HEK293 (cell line): Measurements from ENCODE around the gene DGKQ.

ENCODE experiments used
- BCL11A ChIP-seq: fragments of 450-650 bp; formaldehyde crosslinking; IDR thresholded peaks from 2 replicates; pipeline ENCODE4 v1.5.1; 2016; ENCODE audit warnings: low read depth, missing biosample characterization, missing genetic modification characterization
- WT1 ChIP-seq: fragments of 450-650 bp; formaldehyde crosslinking; IDR thresholded peaks from 2 replicates; pipeline ENCODE4 v1.5.1; 2016; ENCODE audit warnings: missing biosample characterization, missing genetic modification characterization
- ZBTB21 ChIP-seq: fragments of 450-650 bp; formaldehyde crosslinking; IDR thresholded peaks from 2 replicates; pipeline ENCODE4 v1.5.1; 2017; ENCODE audit warnings: missing biosample characterization, missing genetic modification characterization
- ZFP3 ChIP-seq: fragments of 450-650 bp; formaldehyde crosslinking; IDR thresholded peaks from 2 replicates; pipeline ENCODE4 v1.5.1; 2016; ENCODE audit warnings: low read depth, missing biosample characterization, missing genetic modification characterization
- ZFP37 ChIP-seq: fragments of 450-650 bp; formaldehyde crosslinking; IDR thresholded peaks from 2 replicates; pipeline ENCODE4 v1.5.1; 2016; ENCODE audit warnings: missing biosample characterization, missing genetic modification characterization
- ZIC2 ChIP-seq: fragments of 450-650 bp; formaldehyde crosslinking; IDR thresholded peaks from 2 replicates; pipeline ENCODE4 v1.5.1; 2016; ENCODE audit warnings: missing biosample characterization, missing genetic modification characterization
- ZNF114 ChIP-seq: fragments of 450-650 bp; formaldehyde crosslinking; IDR thresholded peaks from 2 replicates; pipeline ENCODE4 v1.5.0; 2017; ENCODE audit warnings: missing biosample characterization, missing genetic modification characterization
- ZNF121 ChIP-seq: fragments of 450-650 bp; formaldehyde crosslinking; IDR thresholded peaks from 2 replicates; pipeline ENCODE4 v1.5.1; 2016; ENCODE audit warnings: missing biosample characterization, missing genetic modification characterization
- ZNF132 ChIP-seq: fragments of 450-650 bp; formaldehyde crosslinking; IDR thresholded peaks from 2 replicates; pipeline ENCODE4 v1.5.1; 2017; ENCODE audit warnings: missing biosample characterization, missing genetic modification characterization, borderline replicate concordance
- ZNF157 ChIP-seq: fragments of 450-650 bp; formaldehyde crosslinking; IDR thresholded peaks from 2 replicates; pipeline ENCODE4 v1.5.1; 2016; ENCODE audit warnings: missing biosample characterization, missing genetic modification characterization
- ZNF174 ChIP-seq: fragments of 450-650 bp; formaldehyde crosslinking; IDR thresholded peaks from 2 replicates; pipeline ENCODE4 v1.5.0; 2017; ENCODE audit warnings: missing biosample characterization, mild to moderate bottlenecking, missing genetic modification characterization
- ZNF175 ChIP-seq: fragments of 450-650 bp; formaldehyde crosslinking; IDR thresholded peaks from 2 replicates; pipeline ENCODE4 v1.5.1; 2016; ENCODE audit warnings: missing biosample characterization, missing genetic modification characterization
- ZNF221 ChIP-seq: fragments of 450-650 bp; formaldehyde crosslinking; IDR thresholded peaks from 2 replicates; pipeline ENCODE4 v1.5.1; 2017; ENCODE audit warnings: missing biosample characterization, missing genetic modification characterization, borderline replicate concordance
- ZNF239 ChIP-seq: fragments of 450-650 bp; formaldehyde crosslinking; IDR thresholded peaks from 2 replicates; pipeline ENCODE4 v1.5.1; 2016; ENCODE audit warnings: missing biosample characterization, missing genetic modification characterization
- ZNF274 ChIP-seq, 2 experiments: fragments of 200-500 bp in 1 of 2; fragments of 450-650 bp in 1 of 2; sonication (Bioruptor generic) in 1 of 2; formaldehyde crosslinking in 1 of 2; IDR thresholded peaks; 2 replicates each; pipeline versions ENCODE4 v1.5.1 to v1.6.1; 2014 to 2016; ENCODE audit warnings: borderline replicate concordance in 1 of 2, inconsistent platforms in 1 of 2, low read length in 1 of 2, missing biosample characterization in 1 of 2, missing genetic modification characterization in 1 of 2
- ZNF302 ChIP-seq: fragments of 450-650 bp; formaldehyde crosslinking; IDR thresholded peaks from 2 replicates; pipeline ENCODE4 v1.5.1; 2016; ENCODE audit warnings: missing biosample characterization, missing genetic modification characterization, low read depth
- ZNF404 ChIP-seq: fragments of 450-650 bp; formaldehyde crosslinking; IDR thresholded peaks from 2 replicates; pipeline ENCODE4 v1.5.1; 2017; ENCODE audit warnings: missing biosample characterization, missing genetic modification characterization
- ZNF433 ChIP-seq: fragments of 450-650 bp; formaldehyde crosslinking; IDR thresholded peaks from 2 replicates; pipeline ENCODE4 v1.5.1; 2016; ENCODE audit warnings: missing biosample characterization, missing genetic modification characterization, low read depth
- ZNF48 ChIP-seq: fragments of 450-650 bp; formaldehyde crosslinking; IDR thresholded peaks from 2 replicates; pipeline ENCODE4 v1.5.1; 2016; ENCODE audit warnings: missing biosample characterization, missing genetic modification characterization
- ZNF510 ChIP-seq: fragments of 450-650 bp; formaldehyde crosslinking; IDR thresholded peaks from 2 replicates; pipeline ENCODE4 v1.5.1; 2018; ENCODE audit warnings: mild to moderate bottlenecking, missing genetic modification characterization, missing biosample characterization; ENCODE audit not compliant: insufficient replicate concordance
- ZNF521 ChIP-seq: fragments of 450-650 bp; formaldehyde crosslinking; IDR thresholded peaks from 2 replicates; pipeline ENCODE4 v1.5.1; 2017; ENCODE audit warnings: missing biosample characterization, mild to moderate bottlenecking, missing genetic modification characterization
- ZNF658 ChIP-seq: fragments of 450-650 bp; formaldehyde crosslinking; IDR thresholded peaks from 2 replicates; pipeline ENCODE4; 2016; ENCODE audit warnings: missing biosample characterization, missing genetic modification characterization
- ZNF670 ChIP-seq: fragments of 450-650 bp; formaldehyde crosslinking; IDR thresholded peaks from 2 replicates; pipeline ENCODE4 v1.5.1; 2016; ENCODE audit warnings: missing biosample characterization, missing genetic modification characterization, low read depth
- TF ChIP-seq, protein P1 (sequence below): fragments of 450-650 bp; formaldehyde crosslinking; IDR thresholded peaks from 2 replicates; pipeline ENCODE4 v1.5.1; 2016; ENCODE audit warnings: missing biosample characterization, missing genetic modification characterization, low read depth
- TF ChIP-seq, protein P2 (sequence below): fragments of 450-650 bp; formaldehyde crosslinking; IDR thresholded peaks from 2 replicates; pipeline ENCODE4 v1.5.1; 2016; ENCODE audit warnings: missing biosample characterization, missing genetic modification characterization
- TF ChIP-seq, protein P3 (sequence below): fragments of 450-650 bp; formaldehyde crosslinking; conservative IDR thresholded peaks from 2 replicates; pipeline ENCODE4 v1.5.1; 2016; ENCODE audit warnings: low read depth, missing biosample characterization, missing genetic modification characterization
- TF ChIP-seq, protein P4 (sequence below): fragments of 450-650 bp; formaldehyde crosslinking; IDR thresholded peaks from 2 replicates; pipeline ENCODE4 v1.5.0; 2017; ENCODE audit warnings: missing biosample characterization, missing genetic modification characterization, borderline replicate concordance
- TF ChIP-seq, protein P5 (sequence below): fragments of 450-650 bp; formaldehyde crosslinking; IDR thresholded peaks from 2 replicates; pipeline ENCODE4 v1.5.1; 2017; ENCODE audit warnings: missing biosample characterization, missing genetic modification characterization

DGKQ gene

DNA sequence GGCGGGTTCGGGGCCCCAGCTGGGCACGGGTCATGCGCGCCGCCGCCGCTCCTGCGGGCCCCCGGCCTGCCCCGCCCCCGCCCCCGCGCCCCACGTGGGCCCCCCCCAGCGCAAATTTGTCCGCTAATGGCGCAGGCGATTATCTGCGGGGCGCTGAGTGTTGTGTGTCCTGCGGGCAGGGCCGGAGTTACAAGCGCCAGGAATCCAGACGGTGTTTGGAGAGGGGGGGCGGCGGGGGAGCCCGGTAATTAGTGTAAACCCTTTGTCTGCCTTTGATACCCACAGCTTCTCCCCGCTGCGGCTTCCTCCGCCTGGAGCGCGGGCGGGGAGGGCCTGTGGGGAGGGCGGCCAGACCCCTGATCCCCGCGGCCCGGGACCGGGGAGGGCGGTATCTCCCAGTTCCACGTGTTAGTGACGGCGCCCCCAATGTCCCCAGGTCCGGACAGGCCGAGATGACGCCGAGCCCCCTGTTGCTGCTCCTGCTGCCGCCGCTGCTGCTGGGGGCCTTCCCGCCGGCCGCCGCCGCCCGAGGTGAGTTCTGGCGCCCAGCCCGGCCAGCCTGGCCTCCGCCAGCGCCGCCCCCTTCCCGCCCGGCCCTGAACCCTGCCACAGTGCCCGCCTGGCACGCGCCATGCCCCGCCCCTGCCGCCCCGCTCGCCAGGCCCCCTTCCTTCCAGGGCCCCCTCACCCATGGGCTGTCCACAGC, 38.8 kb upstream of the DGKQ start (continued):
- TF ChIP-seq, protein P1, sequence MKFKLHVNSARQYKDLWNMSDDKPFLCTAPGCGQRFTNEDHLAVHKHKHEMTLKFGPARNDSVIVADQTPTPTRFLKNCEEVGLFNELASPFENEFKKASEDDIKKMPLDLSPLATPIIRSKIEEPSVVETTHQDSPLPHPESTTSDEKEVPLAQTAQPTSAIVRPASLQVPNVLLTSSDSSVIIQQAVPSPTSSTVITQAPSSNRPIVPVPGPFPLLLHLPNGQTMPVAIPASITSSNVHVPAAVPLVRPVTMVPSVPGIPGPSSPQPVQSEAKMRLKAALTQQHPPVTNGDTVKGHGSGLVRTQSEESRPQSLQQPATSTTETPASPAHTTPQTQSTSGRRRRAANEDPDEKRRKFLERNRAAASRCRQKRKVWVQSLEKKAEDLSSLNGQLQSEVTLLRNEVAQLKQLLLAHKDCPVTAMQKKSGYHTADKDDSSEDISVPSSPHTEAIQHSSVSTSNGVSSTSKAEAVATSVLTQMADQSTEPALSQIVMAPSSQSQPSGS: no peak
- TF ChIP-seq ZIC2 (tag by site-specific recombination) (peak; percentile 96), ZNF239 (tag by site-specific recombination) (no peak), ZFP3 (tag by site-specific recombination) (no peak), ZNF175 (tag by site-specific recombination) (no peak), ZNF221 (tag by site-specific recombination) (no peak), ZNF48 (tag by site-specific recombination) (no peak), ZNF157 (no peak), ZNF658 (tag by site-specific recombination) (no peak), ZNF670 (tag by site-specific recombination) (no peak), ZBTB21 (tag by site-specific recombination) (no peak), ZNF521 (no peak), ZNF433 (tag by site-specific recombination) (no peak), ZNF132 (tag by site-specific recombination) (no peak), ZNF174 (no peak), ZFP37 (tag by site-specific recombination) (no peak), ZNF302 (no peak), ZNF121 (tag by site-specific recombination) (no peak), ZNF404 (tag by site-specific recombination) (no peak), ZNF510 (tag by site-specific recombination) (no peak), ZNF274 (IDR thresholded peaks at IDR 0.05; ENCODE audit: low read length) (no peak), ZNF274 (tag by site-specific recombination; IDR thresholded peaks at IDR 0.05; ENCODE audit: borderline replicate concordance) (no peak), ZNF114 (no peak), WT1 (tag by site-specific recombination) (no peak), BCL11A (tag by site-specific recombination) (no peak)
- TF ChIP-seq, protein P2, sequence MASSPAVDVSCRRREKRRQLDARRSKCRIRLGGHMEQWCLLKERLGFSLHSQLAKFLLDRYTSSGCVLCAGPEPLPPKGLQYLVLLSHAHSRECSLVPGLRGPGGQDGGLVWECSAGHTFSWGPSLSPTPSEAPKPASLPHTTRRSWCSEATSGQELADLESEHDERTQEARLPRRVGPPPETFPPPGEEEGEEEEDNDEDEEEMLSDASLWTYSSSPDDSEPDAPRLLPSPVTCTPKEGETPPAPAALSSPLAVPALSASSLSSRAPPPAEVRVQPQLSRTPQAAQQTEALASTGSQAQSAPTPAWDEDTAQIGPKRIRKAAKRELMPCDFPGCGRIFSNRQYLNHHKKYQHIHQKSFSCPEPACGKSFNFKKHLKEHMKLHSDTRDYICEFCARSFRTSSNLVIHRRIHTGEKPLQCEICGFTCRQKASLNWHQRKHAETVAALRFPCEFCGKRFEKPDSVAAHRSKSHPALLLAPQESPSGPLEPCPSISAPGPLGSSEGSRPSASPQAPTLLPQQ (tag by site-specific recombination): no peak
- TF ChIP-seq, protein P3, sequence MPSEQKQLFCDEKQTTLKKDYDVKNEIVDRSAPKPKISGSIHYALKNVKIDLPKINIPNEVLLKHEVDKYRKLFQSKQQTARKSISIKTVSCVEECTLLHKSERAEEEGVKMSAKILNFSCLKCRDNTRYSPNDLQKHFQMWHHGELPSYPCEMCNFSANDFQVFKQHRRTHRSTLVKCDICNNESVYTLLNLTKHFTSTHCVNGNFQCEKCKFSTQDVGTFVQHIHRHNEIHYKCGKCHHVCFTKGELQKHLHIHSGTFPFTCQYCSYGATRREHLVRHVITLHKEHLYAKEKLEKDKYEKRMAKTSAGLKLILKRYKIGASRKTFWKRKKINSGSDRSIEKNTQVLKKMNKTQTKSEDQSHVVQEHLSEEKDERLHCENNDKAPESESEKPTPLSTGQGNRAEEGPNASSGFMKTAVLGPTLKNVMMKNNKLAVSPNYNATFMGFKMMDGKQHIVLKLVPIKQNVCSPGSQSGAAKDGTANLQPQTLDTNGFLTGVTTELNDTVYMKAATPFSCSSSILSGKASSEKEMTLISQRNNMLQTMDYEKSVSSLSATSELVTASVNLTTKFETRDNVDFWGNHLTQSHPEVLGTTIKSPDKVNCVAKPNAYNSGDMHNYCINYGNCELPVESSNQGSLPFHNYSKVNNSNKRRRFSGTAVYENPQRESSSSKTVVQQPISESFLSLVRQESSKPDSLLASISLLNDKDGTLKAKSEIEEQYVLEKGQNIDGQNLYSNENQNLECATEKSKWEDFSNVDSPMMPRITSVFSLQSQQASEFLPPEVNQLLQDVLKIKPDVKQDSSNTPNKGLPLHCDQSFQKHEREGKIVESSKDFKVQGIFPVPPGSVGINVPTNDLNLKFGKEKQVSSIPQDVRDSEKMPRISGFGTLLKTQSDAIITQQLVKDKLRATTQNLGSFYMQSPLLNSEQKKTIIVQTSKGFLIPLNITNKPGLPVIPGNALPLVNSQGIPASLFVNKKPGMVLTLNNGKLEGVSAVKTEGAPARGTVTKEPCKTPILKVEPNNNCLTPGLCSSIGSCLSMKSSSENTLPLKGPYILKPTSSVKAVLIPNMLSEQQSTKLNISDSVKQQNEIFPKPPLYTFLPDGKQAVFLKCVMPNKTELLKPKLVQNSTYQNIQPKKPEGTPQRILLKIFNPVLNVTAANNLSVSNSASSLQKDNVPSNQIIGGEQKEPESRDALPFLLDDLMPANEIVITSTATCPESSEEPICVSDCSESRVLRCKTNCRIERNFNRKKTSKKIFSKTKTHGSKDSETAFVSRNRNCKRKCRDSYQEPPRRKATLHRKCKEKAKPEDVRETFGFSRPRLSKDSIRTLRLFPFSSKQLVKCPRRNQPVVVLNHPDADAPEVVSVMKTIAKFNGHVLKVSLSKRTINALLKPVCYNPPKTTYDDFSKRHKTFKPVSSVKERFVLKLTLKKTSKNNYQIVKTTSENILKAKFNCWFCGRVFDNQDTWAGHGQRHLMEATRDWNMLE (tag by site-specific recombination): no peak
- TF ChIP-seq, protein P4, sequence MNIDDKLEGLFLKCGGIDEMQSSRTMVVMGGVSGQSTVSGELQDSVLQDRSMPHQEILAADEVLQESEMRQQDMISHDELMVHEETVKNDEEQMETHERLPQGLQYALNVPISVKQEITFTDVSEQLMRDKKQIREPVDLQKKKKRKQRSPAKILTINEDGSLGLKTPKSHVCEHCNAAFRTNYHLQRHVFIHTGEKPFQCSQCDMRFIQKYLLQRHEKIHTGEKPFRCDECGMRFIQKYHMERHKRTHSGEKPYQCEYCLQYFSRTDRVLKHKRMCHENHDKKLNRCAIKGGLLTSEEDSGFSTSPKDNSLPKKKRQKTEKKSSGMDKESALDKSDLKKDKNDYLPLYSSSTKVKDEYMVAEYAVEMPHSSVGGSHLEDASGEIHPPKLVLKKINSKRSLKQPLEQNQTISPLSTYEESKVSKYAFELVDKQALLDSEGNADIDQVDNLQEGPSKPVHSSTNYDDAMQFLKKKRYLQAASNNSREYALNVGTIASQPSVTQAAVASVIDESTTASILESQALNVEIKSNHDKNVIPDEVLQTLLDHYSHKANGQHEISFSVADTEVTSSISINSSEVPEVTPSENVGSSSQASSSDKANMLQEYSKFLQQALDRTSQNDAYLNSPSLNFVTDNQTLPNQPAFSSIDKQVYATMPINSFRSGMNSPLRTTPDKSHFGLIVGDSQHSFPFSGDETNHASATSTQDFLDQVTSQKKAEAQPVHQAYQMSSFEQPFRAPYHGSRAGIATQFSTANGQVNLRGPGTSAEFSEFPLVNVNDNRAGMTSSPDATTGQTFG (tag by site-specific recombination): no peak
- TF ChIP-seq, protein P5, sequence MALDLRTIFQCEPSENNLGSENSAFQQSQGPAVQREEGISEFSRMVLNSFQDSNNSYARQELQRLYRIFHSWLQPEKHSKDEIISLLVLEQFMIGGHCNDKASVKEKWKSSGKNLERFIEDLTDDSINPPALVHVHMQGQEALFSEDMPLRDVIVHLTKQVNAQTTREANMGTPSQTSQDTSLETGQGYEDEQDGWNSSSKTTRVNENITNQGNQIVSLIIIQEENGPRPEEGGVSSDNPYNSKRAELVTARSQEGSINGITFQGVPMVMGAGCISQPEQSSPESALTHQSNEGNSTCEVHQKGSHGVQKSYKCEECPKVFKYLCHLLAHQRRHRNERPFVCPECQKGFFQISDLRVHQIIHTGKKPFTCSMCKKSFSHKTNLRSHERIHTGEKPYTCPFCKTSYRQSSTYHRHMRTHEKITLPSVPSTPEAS (tag by site-specific recombination): no peak
